SK-N-SH (cell line): ENCODE results near the gene TFPT. TPM values are rescaled to one million over a fixed set of nuclear protein-coding genes. Genes with fewer than 3 reads are reported as not detected.

Source experiments
- CTCF ChIA-PET: fragments of 300-600, 350-600 bp; formaldehyde crosslinking; extraction: SDS; loops from one replicate; lab custom pipeline; 2021; lab: Yijun Ruan, JAX
- POLR2A ChIA-PET: fragments of 350-600 bp; sonication (Branson Sonifier 250); formaldehyde crosslinking; extraction: SDS; loops from one replicate; lab custom pipeline; 2020; ENCODE audit warnings: antibody characterized with exemption, inconsistent platforms; lab: Yijun Ruan, JAX
- DNase-seq: peaks from one replicate; pipeline ENCODE4 v3.0.0; 2012
- H2AFZ ChIP-seq: fragments of 200-600 bp; sonication (generic); 2 replicates; pipeline ENCODE4 v1.8.1; 2016; ENCODE audit warnings: antibody characterized with exemption, mild to moderate bottlenecking, low read depth
- H3F3A ChIP-seq: fragments of 200-600 bp; sonication (generic); replicated peaks from 2 replicates; pipeline ENCODE3; 2016; ENCODE audit warnings: antibody characterized with exemption, mild to moderate bottlenecking; ENCODE audit not compliant: insufficient read depth
- H3K27ac ChIP-seq, 2 experiments: fragments of 200-500 bp in 1 of 2; fragments of 200-600 bp in 1 of 2; sonication (Bioruptor generic) in 1 of 2; sonication (generic), shearing (Covaris generic) in 1 of 2; 2 replicates each; pipeline versions ENCODE4 v1.5.1 to v1.6.1; 2014 to 2016; ENCODE audit warnings: low read depth in 2 of 2, inconsistent platforms in 1 of 2, low read length in 1 of 2, mild to moderate bottlenecking in 1 of 2, mixed read lengths in 1 of 2
- H3K27me3 ChIP-seq: fragments of 200-600 bp; sonication (generic), shearing (Covaris generic); 2 replicates; pipeline ENCODE4 v1.6.1; 2016; ENCODE audit warnings: mixed run types; ENCODE audit not compliant: insufficient read depth
- H3K36me3 ChIP-seq, 2 experiments: fragments of 200-500 bp in 1 of 2; fragments of 200-600 bp in 1 of 2; sonication (Bioruptor generic) in 1 of 2; sonication (generic) in 1 of 2; replicated peaks in 1 of 2; 2 replicates each; pipeline versions ENCODE3 to v1.5.1; 2014 to 2016; ENCODE audit warnings: low read length in 1 of 2, mild to moderate bottlenecking in 1 of 2; ENCODE audit not compliant: insufficient read depth in 2 of 2, control insufficient read depth in 1 of 2
- H3K4me1 ChIP-seq, 2 experiments: fragments of 200-500 bp in 1 of 2; fragments of 200-600 bp in 1 of 2; sonication (Bioruptor generic) in 1 of 2; sonication (generic), shearing (Covaris generic) in 1 of 2; 2 replicates each; pipeline versions ENCODE4 v1.5.1 to v1.6.1; 2014 to 2016; ENCODE audit warnings: low read depth in 1 of 2, low read length in 1 of 2, mixed run types in 1 of 2; ENCODE audit not compliant: insufficient read depth in 2 of 2, control insufficient read depth in 1 of 2
- H3K4me2 ChIP-seq: fragments of 200-600 bp; sonication (generic), shearing (Covaris generic); 2 replicates; pipeline ENCODE4 v1.6.1; 2017; ENCODE audit warnings: mixed run types
- H3K4me3 ChIP-seq, 2 experiments: fragments of 200-500 bp in 1 of 2; fragments of 200-600 bp in 1 of 2; sonication (Bioruptor generic) in 1 of 2; sonication (generic), shearing (Covaris generic) in 1 of 2; 2 replicates each; pipeline versions ENCODE4 v1.5.1 to v1.8.1; 2014 to 2016; ENCODE audit warnings: low read depth in 2 of 2, inconsistent platforms in 1 of 2, low read length in 1 of 2, mild to moderate bottlenecking in 1 of 2, mixed read lengths in 1 of 2, moderate library complexity in 1 of 2
- H3K79me2 ChIP-seq: fragments of 200-600 bp; sonication (generic); 2 replicates; pipeline ENCODE4 v1.8.1; 2017; ENCODE audit warnings: mild to moderate bottlenecking; ENCODE audit not compliant: insufficient read depth
- H3K9ac ChIP-seq: fragments of 200-600 bp; sonication (generic); 2 replicates; pipeline ENCODE4 v1.6.1; 2017; ENCODE audit warnings: mixed run types
- H3K9me2 ChIP-seq: fragments of 200-600 bp; sonication (generic); 2 replicates; pipeline ENCODE4 v1.6.1; 2017; ENCODE audit warnings: mixed run types
- H3K9me3 ChIP-seq: fragments of 200-600 bp; sonication (generic); 2 replicates; pipeline ENCODE4 v1.6.1; 2017; ENCODE audit warnings: mixed run types, mild to moderate bottlenecking, moderate library complexity
- H4K20me1 ChIP-seq: fragments of 200-600 bp; sonication (generic); 2 replicates; pipeline ENCODE4 v1.6.1; 2017; ENCODE audit warnings: mild to moderate bottlenecking, mixed run types; ENCODE audit not compliant: insufficient read depth
- CHD2 ChIP-seq: fragments of 150-350 bp; IDR thresholded peaks from 2 replicates; pipeline ENCODE4 v1.6.1; 2018; ENCODE audit warnings: low read length; ENCODE audit not compliant: partially characterized antibody
- ELF1 ChIP-seq: IDR thresholded peaks from 2 replicates; pipeline ENCODE4 v1.4.0; 2012
- FOXJ3 ChIP-seq: sonication (generic); formaldehyde crosslinking; IDR thresholded peaks from 2 replicates; pipeline ENCODE4 v1.5.1; 2020; ENCODE audit warnings: mild to moderate bottlenecking, missing genetic modification reagents
- GABPA ChIP-seq: IDR thresholded peaks from 2 replicates; pipeline ENCODE4 v1.4.0; 2012; ENCODE audit warnings: low read depth, mild to moderate bottlenecking
- NFIC ChIP-seq: IDR thresholded peaks from 2 replicates; pipeline ENCODE4 v1.4.0; 2012; ENCODE audit warnings: borderline replicate concordance
- TCF12 ChIP-seq: IDR thresholded peaks from 2 replicates; pipeline ENCODE4 v1.4.0; 2012
- YY1 ChIP-seq: IDR thresholded peaks from 2 replicates; pipeline ENCODE4 v1.4.0; 2012; ENCODE audit warnings: low read depth, mild to moderate bottlenecking
- WGBS: methylation state at CpG from one replicate; pipeline ENCODE4 v1.1.6; 2017; ENCODE audit warnings: low lambda C conversion rate; 5-methylcytosine and 5-hydroxymethylcytosine counted together
- polyA plus RNA-seq, 3 experiments: library from polyadenylated mRNA; depleted of rRNA; stranded (reverse); fragments of >200 nt; gene quantifications; 2 replicates each; pipeline ENCODE4 v1.2.3, GENCODE V29; 2012
- TF ChIP-seq, protein P1 (sequence below): IDR thresholded peaks from 2 replicates; pipeline ENCODE4 v1.4.0; 2012; ENCODE audit warnings: low read depth, borderline replicate concordance
- TF ChIP-seq, protein P2 (sequence below): fragments of 150-350 bp; IDR thresholded peaks from 2 replicates; pipeline ENCODE4 v1.6.1; 2016; ENCODE audit warnings: mild to moderate bottlenecking, low read depth, low read length

Gene TFPT
- polyA plus RNA-seq, 1 of the 3 experiments (the other 2 are of a cell fraction): 49.7 TPM

DNA sequence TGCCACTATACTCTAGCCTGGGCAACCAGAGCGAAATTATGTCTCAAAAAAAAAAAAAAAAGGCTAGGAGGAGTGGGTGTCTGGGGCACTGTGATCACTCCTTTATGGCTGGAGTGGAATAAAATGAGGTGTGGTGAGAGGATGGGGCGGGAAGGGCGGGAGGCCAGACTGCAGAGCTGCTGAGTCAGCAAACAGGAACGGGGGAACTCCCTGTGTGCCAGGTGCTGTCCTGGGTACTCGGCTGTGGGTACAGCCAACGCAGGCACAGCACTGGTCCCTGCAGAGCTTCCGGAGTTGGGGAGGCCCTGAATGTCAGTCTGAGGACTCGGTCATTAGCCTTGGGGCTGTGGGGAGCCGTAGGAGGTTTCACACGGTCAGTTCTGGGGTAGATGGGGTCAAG lies 5.8 kb upstream of the TFPT start:
- Histone ChIP-seq H3K36me3 (peaks cover 18 to 53% of the 10 kb centered on the region in 2 experiments), H3K9me3 (no peaks in the 10 kb centered on the region), H3K4me2 (no peak overlapping the region), H3K4me1 (peaks cover 0 to 6% of the 10 kb centered on the region in 2 experiments; a peak in 1 of 4 replicates), H3K9me2 (no peaks in the 10 kb centered on the region), H3F3A (no peaks in the 10 kb centered on the region), H3K9ac (no peak overlapping the region), H3K27ac (no peak overlapping the region), H3K4me3 (no peak overlapping the region), H2AFZ (no peak overlapping the region), H3K27me3 (no peaks in the 10 kb centered on the region)
- no peak for DNase-seq
- CTCF ChIA-PET: no interaction called here
- POLR2A ChIA-PET: no interaction called here
- 94% methylated on average over 8 of the region's 10 CpGs for WGBS
- TF ChIP-seq FOXJ3 (CRISPR knock-in tag): no peak
- TF ChIP-seq, all 33 proteins: peak for 0
- Histone ChIP-seq H3K79me2 (peaks cover 20% of the 10 kb centered on the region), H4K20me1 (no peaks in the 10 kb centered on the region)

DNA sequence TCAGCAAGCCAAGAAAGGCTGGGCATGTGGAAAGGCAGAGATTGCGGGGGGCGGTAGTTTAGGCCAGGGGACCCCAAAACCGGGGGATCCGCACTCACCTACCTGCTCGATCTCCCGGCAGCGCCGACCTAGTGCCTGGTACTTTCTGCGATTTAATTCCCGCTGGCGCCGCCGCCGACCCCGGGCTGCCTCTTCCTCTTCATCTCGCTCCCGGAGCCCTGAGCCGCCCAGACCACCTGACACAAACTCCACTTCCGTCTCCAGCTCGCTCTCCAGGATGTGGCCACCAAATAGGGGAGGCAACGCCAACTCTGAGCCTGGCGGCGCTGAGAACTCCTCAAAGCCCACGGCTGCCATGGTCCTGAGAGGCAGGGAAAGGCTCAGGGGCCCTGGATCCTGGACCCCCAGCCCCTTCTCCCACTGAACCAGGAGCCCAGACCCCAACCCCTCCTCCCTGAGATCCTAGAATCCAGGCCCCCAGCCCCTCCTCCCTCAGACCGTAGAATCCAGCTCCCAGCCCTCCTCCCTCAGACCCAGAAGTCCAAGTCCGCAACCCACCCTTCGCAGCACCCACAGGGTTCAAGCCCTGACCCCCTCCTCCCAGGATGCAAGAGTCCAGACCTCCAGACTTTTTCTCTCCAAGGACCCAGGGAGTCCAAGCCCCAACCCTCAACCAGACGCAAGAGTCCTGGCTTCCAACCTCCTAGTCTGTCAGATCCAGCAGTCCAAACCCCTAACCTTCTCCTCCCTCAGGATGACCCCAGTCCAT lies 933 bp downstream of the TFPT start:
- POLR2A ChIA-PET: interaction anchor here (0.6 to 3.0 kb wide), 9 partner anchors 10 to 1484 kb away, joined by 3 to 30 read pairs (median 3); partner anchors contain the start of genes CNOT3, MYADM and RPS9
- H3K9ac ChIP-seq: peak overlapping the region; percentile 80
- peak; percentile 52 for DNase-seq
- H3K4me3 ChIP-seq: peak overlapping the region; percentile 74 to 78
- H3K27me3 ChIP-seq: no peaks in the 10 kb centered on the region
- CTCF ChIA-PET: interaction anchor here (1.4 kb wide), 1 partner anchor 45 kb away, joined by 4 read pairs; the partner anchor contains the start of gene LENG1
- peak overlapping the region; percentile 59; the same call in 1 of the 2 replicates for H2AFZ ChIP-seq
- H3K4me1 ChIP-seq: peaks cover 0 to 14% of the 10 kb centered on the region in 2 experiments; a peak in 1 of 4 replicates
- TF ChIP-seq, protein P1, sequence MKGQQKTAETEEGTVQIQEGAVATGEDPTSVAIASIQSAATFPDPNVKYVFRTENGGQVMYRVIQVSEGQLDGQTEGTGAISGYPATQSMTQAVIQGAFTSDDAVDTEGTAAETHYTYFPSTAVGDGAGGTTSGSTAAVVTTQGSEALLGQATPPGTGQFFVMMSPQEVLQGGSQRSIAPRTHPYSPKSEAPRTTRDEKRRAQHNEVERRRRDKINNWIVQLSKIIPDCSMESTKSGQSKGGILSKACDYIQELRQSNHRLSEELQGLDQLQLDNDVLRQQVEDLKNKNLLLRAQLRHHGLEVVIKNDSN: peak; percentile 58; the same call in 1 of the 2 replicates
- TF ChIP-seq YY1 (no peak), GABPA (peak; percentile 53), ELF1 (peak; percentile 35; the same call in 1 of the 2 replicates)
- 28% methylated on average over 21 of the region's 28 CpGs for WGBS
- H3K4me2 ChIP-seq: peak overlapping the region; percentile 93
- no peaks in the 10 kb centered on the region for H3F3A ChIP-seq
- no peaks in the 10 kb centered on the region for H3K9me2 ChIP-seq
- peaks cover 17 to 18% of the 10 kb centered on the region in 2 experiments for H3K36me3 ChIP-seq
- peaks cover 49% of the 10 kb centered on the region for H3K79me2 ChIP-seq
- H3K27ac ChIP-seq: peak overlapping the region in 1 of 2 experiments; percentile 92; a peak in 2 of 4 replicates
- no peaks in the 10 kb centered on the region for H3K9me3 ChIP-seq
- peaks cover 2% of the 10 kb centered on the region; the same call in 1 of the 2 replicates for H4K20me1 ChIP-seq

DNA sequence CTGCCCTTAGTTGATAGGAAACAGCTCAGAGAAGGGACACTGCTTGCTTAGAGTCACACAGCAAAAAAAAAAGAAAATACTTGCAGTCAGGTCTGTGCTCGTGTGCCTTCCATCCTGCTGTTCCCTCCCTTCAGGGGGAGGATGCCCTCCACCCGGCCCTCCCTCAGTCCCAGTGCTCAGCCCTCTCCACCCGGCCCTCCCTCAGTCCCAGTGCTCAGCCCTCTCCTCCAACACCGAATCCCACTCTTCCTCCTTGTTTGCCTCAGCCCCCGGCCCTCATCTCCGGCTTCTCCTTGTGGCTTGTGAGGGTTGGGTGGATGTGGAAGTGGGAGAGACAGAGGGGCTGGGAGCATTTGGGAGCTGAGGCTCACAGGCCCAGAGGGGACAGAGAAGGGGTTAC lies 5.8 kb downstream of the TFPT start:
- WGBS: 92% methylated on average over 6 of the region's 6 CpGs
- Histone ChIP-seq H4K20me1 (peaks cover 2% of the 10 kb centered on the region; the same call in 1 of the 2 replicates), H2AFZ (no peak overlapping the region), H3K9ac (no peak overlapping the region)
- no peak for DNase-seq
- TF ChIP-seq TCF12: no peak
- TF ChIP-seq, protein P2, sequence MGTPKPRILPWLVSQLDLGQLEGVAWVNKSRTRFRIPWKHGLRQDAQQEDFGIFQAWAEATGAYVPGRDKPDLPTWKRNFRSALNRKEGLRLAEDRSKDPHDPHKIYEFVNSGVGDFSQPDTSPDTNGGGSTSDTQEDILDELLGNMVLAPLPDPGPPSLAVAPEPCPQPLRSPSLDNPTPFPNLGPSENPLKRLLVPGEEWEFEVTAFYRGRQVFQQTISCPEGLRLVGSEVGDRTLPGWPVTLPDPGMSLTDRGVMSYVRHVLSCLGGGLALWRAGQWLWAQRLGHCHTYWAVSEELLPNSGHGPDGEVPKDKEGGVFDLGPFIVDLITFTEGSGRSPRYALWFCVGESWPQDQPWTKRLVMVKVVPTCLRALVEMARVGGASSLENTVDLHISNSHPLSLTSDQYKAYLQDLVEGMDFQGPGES: no peak
- TF ChIP-seq CHD2: no peak
- no peak for TF ChIP-seq NFIC
- TF ChIP-seq, all 33 proteins: peak for 0
- CTCF ChIA-PET: no interaction called here
- H3F3A ChIP-seq: no peaks in the 10 kb centered on the region
- H3K36me3 ChIP-seq: peaks cover 12 to 35% of the 10 kb centered on the region in 2 experiments
- H3K4me3 ChIP-seq: no peak overlapping the region
- H3K27ac ChIP-seq: no peak overlapping the region
- peaks cover 32% of the 10 kb centered on the region for H3K79me2 ChIP-seq
- no peak overlapping the region for H3K4me2 ChIP-seq
- H3K9me2 ChIP-seq: no peaks in the 10 kb centered on the region
- POLR2A ChIA-PET: interaction anchor here (0.6 kb wide), 1 partner anchor 27 kb away, joined by 3 read pairs; no protein-coding TSS in a partner anchor
- no peaks in the 10 kb centered on the region for H3K27me3 ChIP-seq
- no peaks in the 10 kb centered on the region for H3K9me3 ChIP-seq
- H3K4me1 ChIP-seq: peaks cover 0 to 7% of the 10 kb centered on the region in 2 experiments; a peak in 1 of 4 replicates
